ENCODE results near the gene VSX2. TPM values are rescaled to one million over a fixed set of nuclear protein-coding genes. Genes with fewer than 3 reads are reported as not detected.

The VSX2 gene
- polyA plus RNA-seq, 1 of the 3 experiments (the other 2 are of a cell fraction): not detected

- Histone ChIP-seq H3F3A (replicated peaks; ENCODE audit: insufficient read depth) (no peaks in the 10 kb centered on the region), H3K9ac (no peak overlapping the region), H3K9me2 (no peaks in the 10 kb centered on the region), H3K27me3 (ENCODE audit: insufficient read depth) (no peaks in the 10 kb centered on the region), H3K4me3 (ENCODE audit: low read depth in 2 of 2, low read length in 1 of 2) (no peak overlapping the region), H3K36me3 (replicated peaks in 1 of 2; ENCODE audit: control insufficient read depth in 1 of 2, insufficient read depth in 2 of 2, low read length in 1 of 2) (no peaks in the 10 kb centered on the region), H3K9me3 (no peaks in the 10 kb centered on the region), H3K4me2 (no peak overlapping the region), H4K20me1 (ENCODE audit: insufficient read depth) (no peaks in the 10 kb centered on the region), H2AFZ (ENCODE audit: low read depth) (no peak overlapping the region), H3K4me1 (ENCODE audit: control insufficient read depth in 1 of 2, insufficient read depth in 2 of 2, low read depth in 1 of 2, low read length in 1 of 2) (no peaks in the 10 kb centered on the region), H3K79me2 (ENCODE audit: insufficient read depth) (no peaks in the 10 kb centered on the region), H3K27ac (ENCODE audit: low read depth in 2 of 2, low read length in 1 of 2) (no peak overlapping the region)
- POLR2A ChIA-PET: no interaction called here
- CTCF ChIA-PET: interaction anchor here (1.0 kb wide), 1 partner anchor 13 kb away, joined by 4 read pairs; no protein-coding TSS in a partner anchor
- 82% methylated on average over 1 of the region's 1 CpG for WGBS (ENCODE audit: low lambda C conversion rate)
- no peak for DNase-seq
- TF ChIP-seq RXRA (IDR thresholded peaks at IDR 0.05; ENCODE audit: borderline replicate concordance, low read depth) (no peak), RFX5 (IDR thresholded peaks at IDR 0.05; ENCODE audit: low read length) (no peak), MAX (IDR thresholded peaks at IDR 0.05; ENCODE audit: low read depth) (no peak)
Observed at GRCh38 chr14:74205882-74206281, 33.4 kb upstream of the VSX2 start.

GRCh38 chr14:74207943-74208342 is 31.3 kb upstream of the VSX2 start:
- Histone ChIP-seq H3K27ac (ENCODE audit: low read depth in 2 of 2, low read length in 1 of 2) (no peak overlapping the region), H3K9me3 (no peaks in the 10 kb centered on the region), H3K4me2 (no peak overlapping the region), H3K4me1 (ENCODE audit: control insufficient read depth in 1 of 2, insufficient read depth in 2 of 2, low read depth in 1 of 2, low read length in 1 of 2) (no peaks in the 10 kb centered on the region), H3K9me2 (no peaks in the 10 kb centered on the region), H4K20me1 (ENCODE audit: insufficient read depth) (no peaks in the 10 kb centered on the region), H3F3A (replicated peaks; ENCODE audit: insufficient read depth) (no peaks in the 10 kb centered on the region), H3K79me2 (ENCODE audit: insufficient read depth) (no peaks in the 10 kb centered on the region), H2AFZ (ENCODE audit: low read depth) (no peak overlapping the region), H3K4me3 (ENCODE audit: low read depth in 2 of 2, low read length in 1 of 2) (no peak overlapping the region), H3K9ac (no peak overlapping the region), H3K36me3 (replicated peaks in 1 of 2; ENCODE audit: control insufficient read depth in 1 of 2, insufficient read depth in 2 of 2, low read length in 1 of 2) (no peaks in the 10 kb centered on the region), H3K27me3 (ENCODE audit: insufficient read depth) (no peaks in the 10 kb centered on the region)
- POLR2A ChIA-PET: no interaction called here
- WGBS (ENCODE audit: low lambda C conversion rate): 96% methylated on average over 3 of the region's 3 CpGs
- TF ChIP-seq ZBTB33 (IDR thresholded peaks at IDR 0.05; ENCODE audit: borderline replicate concordance, low read depth) (no peak), GATA2 (CRISPR knock-in tag; IDR thresholded peaks at IDR 0.05) (no peak), NFIC (IDR thresholded peaks at IDR 0.05; ENCODE audit: borderline replicate concordance) (no peak), MEF2A (IDR thresholded peaks at IDR 0.05; ENCODE audit: borderline replicate concordance, low read depth) (no peak), USF2 (IDR thresholded peaks at IDR 0.05; ENCODE audit: borderline replicate concordance, low read depth, low read length) (no peak), CTCF (IDR thresholded peaks at IDR 0.05) (peak; percentile 34), MAX (IDR thresholded peaks at IDR 0.05; ENCODE audit: low read depth) (no peak), MXI1 (IDR thresholded peaks at IDR 0.05; ENCODE audit: low read depth, low read length) (no peak), RXRA (IDR thresholded peaks at IDR 0.05; ENCODE audit: borderline replicate concordance, low read depth) (no peak), GABPA (IDR thresholded peaks at IDR 0.05; ENCODE audit: low read depth) (no peak), YY1 (IDR thresholded peaks at IDR 0.05; ENCODE audit: low read depth) (no peak), NRF1 (IDR thresholded peaks at IDR 0.05; ENCODE audit: low read depth, low read length) (no peak), RCOR1 (IDR thresholded peaks at IDR 0.05; ENCODE audit: low read length) (no peak), RAD21 (IDR thresholded peaks at IDR 0.05; ENCODE audit: low read length) (peak; percentile 25; the same call in 1 of the 2 replicates), RFX5 (IDR thresholded peaks at IDR 0.05; ENCODE audit: low read length) (no peak), REST (IDR thresholded peaks at IDR 0.05; ENCODE audit: low read depth, low read length) (no peak)
- DNase-seq: no peak
- CTCF ChIA-PET: interaction anchor here (0.8 to 1.2 kb wide), 3 partner anchors 11 to 44 kb away, joined by 3 to 6 read pairs (median 3); no protein-coding TSS in a partner anchor

Measured in SK-N-SH (cell line).